HG02759 (cell line): Measurements from ENCODE around the gene DUSP1.
"Not testable (repeated sequence)": the region's sequence is repeated elsewhere in the genome, so short reads cannot be mapped to it uniquely, and the experiment has no call there.

Experiments used
- ATAC-seq: cut with Tn5 transposase; IDR thresholded peaks from one replicate; pipeline ENCODE4 v1.9.1; 2021; ENCODE audit warnings: mild to moderate bottlenecking, moderate library complexity; ENCODE audit not compliant: unreplicated experiment

Gene DUSP1, protein sequence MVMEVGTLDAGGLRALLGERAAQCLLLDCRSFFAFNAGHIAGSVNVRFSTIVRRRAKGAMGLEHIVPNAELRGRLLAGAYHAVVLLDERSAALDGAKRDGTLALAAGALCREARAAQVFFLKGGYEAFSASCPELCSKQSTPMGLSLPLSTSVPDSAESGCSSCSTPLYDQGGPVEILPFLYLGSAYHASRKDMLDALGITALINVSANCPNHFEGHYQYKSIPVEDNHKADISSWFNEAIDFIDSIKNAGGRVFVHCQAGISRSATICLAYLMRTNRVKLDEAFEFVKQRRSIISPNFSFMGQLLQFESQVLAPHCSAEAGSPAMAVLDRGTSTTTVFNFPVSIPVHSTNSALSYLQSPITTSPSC

DNA sequence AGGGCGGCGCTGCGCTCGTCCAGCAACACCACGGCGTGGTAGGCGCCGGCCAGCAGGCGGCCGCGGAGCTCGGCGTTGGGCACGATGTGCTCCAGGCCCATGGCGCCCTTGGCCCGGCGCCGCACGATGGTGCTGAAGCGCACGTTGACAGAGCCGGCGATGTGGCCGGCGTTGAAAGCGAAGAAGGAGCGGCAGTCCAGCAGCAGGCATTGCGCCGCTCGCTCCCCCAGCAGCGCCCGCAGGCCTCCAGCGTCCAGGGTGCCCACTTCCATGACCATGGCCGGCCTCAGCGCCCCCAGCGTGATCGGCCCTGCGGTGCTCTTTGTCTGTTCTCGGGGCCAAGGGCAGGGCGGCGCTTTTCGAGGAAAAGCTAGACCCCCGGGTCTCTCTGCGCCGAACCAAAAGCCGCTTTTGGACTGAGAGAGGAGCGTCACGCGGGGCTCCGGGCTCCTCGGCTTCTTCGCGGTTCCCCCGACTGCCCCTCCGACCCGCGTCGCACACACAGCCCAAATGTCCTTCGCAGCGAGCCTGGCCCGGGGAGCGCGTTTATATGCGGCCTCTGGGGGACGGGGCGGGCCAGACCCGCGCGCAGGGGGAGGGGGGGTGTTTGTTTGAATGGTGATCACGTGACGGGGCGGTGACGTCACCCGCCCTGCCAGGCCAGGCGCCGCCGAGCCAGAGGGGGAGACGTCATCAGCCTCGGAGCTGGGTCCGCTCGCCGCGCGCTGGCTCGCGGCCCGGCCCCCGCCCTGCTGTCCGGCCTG lies at the start of gene DUSP1:
TSS of gene DUSP1 (minus strand) at position 521 of the 764 bp plus-strand sequence. CDS start at position 278, 243 bp downstream.
- peak; percentile 67 for ATAC-seq

DNA sequence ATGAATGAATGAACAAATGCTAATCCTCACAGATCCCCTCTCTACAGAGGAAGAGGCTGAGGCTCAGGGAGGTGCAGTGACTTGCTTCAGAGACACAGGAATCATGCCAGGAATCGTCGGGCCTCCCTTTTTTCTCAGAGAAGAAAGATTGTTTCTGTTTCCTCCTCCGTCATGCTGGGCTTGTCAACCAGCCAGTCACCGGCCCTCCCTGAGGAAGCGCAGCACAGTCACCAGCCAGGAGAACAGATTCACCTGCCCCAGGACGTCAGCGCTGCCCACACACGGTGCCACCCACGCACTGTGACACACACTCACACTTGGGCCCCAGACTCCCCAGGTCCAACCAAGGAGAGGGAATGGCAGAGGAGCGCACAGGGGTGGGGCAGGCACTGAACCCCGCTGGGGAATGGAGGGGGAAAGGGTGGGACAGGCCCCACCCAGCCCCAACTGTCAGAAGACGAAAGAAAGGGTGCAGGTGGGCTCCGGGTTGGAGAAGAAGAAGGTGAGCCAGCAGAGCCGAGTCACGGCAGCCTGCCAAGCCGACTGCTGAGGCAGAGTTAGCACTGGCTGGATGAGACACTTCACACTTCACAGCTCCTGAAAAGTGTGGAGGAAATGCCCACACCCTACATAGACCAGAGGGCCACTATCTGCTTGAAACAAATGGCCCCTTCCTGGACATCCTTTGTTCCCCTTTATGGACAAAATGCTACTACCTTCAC lies 49.2 kb upstream of the DUSP1 start:
- ATAC-seq = no peak

DNA sequence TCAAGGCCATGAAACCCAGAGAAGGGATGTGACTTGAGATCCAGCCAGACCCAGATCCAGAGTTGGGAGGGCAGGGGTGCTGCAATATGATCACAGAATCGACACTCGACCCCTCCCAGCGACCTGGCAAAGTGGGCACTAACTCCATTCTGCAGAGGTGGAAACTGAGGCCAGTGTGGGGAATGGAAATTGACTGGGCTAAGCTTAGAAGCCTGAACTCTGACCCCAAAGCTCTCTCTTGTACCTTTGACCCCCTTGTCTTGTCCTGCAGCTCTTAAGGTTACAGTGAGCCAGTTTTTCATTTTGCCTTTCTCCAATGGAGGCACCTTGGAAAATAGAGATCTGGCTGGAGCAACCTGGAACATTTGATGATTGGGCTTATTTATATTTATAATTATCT lies 48.6 kb upstream of the DUSP1 start:
- no peak for ATAC-seq

DNA sequence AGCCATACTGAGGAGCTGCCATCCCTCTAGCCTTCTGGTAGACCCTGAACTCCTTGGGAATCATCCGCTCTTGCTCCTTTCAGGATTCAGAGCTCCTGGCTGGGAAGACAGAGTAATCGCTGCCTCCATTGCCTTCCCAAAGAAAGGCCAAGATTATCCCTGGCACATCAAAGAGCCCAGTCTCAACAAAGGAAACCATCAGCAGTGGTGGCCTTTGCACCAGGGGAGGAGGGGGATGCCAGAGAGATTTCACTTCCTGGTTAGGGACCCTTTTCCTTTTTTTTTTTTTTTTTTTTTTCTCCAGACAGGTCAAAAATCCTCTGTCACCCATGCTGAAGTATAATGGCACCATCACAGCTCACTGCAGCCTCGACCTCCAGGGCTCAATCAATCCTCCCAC lies 47.1 kb upstream of the DUSP1 start:
- ATAC-seq = no peak

DNA sequence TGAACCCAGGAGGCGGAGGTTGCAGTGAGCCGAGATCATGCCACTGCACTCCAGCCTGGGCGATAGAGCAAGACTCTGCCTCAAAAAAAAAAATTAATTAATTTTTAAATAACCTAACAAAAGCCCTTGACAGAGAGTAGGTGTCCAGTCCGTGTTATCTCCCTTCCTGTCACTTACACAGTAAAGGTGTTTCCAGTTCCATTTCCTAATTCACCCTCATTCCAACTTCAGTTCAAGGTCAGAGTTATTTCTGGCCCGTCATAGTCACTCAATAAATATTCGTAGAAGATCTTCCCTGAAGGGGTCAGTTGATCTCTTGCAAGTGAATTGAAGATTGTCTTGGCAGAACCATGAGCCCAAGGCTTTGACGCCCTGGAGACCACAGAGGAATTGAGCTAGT lies 46.7 kb upstream of the DUSP1 start:
- no peak for ATAC-seq

DNA sequence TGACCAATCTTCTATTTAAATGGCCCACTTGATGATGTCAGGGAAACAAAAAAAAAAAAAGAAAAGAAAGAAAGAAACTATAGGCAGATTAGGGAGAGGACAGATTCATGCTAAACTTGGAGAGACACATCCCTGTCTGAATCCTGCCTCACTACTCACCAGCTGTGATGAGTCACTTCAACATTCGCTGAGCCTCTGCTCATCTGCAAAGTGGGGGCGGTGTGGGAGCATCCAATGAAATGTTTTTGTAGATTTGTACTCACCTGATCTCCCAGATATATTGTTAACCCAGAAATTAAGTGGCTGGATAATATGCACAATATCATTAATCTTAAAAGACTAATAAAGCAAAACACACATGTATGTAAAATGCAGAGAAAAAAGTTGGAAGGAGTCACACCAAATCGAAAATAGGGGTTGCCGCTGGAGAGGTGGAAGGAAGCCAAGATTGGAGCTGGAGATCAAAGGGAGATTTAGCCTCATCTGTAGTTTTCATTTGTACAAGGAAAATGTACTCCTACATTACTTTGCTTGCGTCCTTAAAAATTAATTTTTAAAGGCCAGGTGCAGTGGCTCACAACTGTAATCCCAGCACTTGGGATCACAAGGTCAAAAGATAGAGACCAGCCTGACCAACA lies 46.0 kb upstream of the DUSP1 start:
- no peak for ATAC-seq

DNA sequence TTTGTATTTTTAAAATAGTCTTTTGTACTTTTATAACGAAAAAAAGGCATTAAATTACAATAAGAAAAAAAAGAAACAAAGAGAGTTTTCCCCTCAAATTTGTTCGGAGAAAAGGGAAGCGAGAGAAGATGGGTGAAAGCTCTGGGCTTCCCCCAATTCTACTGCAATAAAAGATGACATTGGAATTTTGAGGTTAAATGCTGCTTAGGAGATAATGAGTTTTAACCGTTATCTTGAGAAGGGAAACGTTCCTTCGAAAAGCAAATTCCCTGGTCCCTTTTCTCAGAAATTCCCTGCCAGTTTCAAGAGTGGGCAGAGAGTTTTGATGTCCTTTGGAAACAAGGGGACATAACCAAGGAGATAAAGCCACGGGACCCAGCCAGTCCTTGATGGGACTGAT lies 44.6 kb upstream of the DUSP1 start:
- ATAC-seq = no peak

DNA sequence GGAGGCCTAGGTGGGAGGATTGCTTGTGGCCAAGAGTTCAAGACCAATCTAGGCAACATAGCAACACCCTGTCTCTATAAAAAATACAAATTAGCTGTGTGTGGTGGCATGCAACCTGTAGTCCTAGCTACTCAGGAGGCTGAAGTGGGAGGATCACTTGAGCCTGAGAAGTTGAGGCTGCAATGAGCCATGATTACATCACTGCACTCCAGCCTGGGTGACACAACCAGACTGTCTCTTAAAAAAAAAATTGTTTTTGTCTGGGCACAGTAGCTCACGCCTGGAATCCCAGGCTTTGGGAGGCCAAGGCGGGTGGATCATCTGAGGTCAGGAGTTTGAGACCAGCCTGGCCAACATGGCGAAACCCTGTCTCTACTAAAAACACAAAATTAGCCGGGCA lies 40.0 kb upstream of the DUSP1 start:
- ATAC-seq = not testable (repeated sequence)

DNA sequence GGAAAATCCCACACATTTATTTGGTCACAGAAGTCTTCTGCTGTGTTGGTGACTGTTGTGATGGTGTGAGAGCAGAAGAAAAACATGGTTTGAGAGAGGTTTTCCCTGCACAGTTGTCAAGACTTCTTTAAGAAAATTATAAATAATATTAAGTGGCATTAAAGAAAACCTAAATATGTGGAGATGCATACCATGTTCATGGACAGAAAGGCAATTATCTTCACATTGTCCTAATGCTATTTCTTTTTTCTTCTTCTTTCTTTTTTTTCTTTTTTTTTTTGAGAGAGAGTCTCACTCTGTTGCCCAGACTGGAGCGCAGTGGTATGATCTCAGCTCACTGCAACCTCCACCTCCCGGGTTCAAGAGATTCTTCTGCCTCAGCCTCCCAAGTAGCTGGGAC lies 38.8 kb upstream of the DUSP1 start:
- ATAC-seq = no peak

DNA sequence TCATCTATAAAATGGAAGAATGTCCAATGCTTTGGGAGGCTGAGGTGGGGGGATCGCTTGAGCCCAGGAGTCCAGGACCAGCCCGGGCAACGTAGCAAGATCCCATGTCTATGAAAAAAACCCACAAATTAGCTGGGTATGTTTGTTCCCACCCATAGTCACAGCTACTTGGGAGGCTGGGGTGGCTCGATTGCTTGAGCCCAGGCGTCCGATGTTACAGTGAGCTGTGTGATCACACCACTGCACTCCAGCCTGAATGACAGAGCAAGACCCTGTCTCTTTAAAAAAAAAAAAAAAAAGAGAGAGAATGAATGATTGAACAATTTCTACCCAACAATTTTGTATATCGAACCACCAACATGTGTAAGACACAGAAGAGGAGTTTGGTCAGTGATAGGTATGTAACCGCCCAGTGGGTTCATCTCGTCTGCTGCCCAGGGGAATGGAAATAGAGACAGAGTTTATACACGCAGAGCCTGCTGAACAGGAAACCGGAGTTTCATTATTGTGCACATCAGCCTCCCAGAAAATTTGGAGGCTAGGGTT lies 36.8 kb upstream of the DUSP1 start:
- no peak for ATAC-seq

DNA sequence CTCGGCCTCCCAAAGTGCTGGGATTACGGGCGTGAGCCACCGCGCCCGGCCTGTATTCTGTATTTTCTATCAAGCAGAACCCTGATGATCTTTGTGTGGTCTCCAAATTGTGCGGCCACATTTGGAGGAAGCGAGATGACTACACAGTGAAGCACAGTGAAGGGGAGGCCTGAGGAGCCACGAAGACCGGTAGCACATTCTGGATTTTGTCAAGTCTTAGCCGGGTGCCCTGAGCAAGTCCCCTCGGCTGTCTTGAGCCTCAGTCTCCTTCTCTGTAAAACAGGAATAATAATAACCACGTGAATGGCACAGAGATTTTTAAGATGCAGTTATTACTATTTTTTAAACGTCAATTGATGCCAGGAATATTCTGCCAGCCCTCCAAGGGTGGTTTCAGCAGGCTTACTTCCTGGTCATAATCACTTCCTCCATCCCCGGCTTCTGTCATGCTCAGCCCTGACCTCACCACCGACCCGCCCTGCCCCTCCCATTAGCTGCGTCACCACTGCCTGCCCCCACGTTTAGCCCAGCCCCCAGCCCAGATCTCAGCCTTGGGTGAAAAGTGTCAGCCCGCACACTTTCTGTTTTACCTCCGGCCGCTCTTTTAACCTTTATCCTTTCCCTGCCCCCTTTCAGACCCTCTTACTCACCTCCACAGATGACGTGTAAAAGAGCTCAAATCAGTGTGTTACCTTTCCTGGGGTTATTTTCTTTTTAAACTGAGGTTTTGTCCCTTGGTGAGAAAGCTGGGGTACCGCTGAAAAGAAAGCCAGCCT lies 36.1 kb upstream of the DUSP1 start:
- ATAC-seq = peak; percentile 99

DNA sequence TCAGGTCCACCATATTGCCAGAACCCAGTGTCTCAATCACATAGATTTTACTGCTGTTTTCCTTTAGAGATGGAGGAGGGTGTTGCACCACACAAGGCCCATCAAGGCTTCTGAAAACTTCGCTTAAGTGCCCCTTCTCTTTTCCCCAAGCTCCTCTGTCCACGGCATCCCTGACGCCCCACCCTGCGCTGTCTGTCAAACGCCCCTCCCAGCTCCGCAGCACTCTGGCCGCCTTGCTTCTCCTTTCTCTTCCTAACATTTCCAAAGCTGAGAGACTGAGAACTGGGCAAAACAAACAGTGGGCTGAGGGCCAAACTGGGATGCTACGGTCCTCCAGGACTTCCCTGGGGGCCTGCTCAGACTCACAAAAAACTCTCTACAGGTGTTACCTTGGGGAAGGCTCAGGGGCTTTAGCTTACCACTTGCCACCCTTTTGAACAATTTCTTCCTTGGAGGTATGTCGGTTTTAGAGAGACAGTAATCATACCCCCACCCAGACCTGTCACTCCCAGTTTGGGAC lies 34.8 kb upstream of the DUSP1 start:
- no peak for ATAC-seq

DNA sequence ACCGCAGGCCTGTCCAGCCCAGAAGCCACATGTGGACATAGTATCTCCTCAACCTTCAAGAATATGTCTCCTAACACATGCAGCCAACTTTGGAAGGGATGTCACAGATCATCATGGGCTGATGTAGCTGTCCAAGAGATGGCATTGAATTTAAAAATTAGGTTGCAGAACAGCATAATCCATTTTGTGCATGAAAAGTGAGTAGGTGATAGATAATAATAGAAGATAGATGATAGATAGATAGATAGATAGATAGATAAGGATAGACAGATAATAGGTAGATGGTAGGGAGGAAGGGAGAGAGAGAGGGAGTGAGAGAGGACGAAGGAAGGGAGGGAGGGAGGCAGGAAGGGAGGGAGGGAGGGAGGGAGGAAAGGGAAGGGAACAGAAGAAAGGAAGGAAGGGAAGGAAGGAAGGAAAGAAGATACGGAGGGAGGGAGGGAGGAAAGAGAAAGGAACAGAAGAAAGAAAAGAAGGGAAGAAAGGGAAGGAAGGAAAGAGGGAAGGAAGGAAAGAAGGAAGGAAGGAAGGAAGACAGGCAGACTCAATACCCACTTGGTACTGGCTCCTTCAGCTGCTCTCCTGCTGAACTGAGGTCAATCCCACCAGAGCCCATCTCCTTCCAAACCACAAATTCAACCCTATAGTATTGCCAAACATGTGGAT lies 34.2 kb upstream of the DUSP1 start:
- no peak for ATAC-seq

DNA sequence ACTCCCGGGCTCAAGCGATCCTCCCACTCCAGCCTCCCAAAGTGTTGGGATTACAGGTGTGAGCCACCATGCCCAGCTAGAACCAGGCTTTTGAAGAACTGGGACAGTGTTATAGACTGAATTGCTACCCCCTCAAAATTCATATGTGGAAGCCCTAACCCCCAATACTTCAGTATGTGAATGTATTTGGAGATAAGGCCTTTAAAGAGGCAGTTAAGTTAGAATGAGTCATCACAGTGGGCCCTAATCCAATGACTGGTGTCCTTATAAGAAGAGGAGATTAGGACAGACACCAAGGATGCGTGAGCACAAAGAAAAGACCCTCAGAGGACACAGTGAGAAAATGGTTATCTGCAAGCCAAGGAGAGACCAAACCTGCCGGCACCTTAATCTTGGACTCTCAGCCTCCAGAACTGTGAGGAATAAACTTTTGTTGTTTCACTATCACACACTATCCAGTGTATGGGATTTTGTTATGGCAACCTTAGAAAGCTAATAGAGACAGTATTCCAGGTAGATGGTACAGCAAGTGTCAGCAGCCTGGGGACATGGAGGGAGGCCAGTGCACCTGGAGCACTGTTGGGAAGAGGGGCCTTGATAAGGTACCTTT lies 31.7 kb upstream of the DUSP1 start:
- ATAC-seq = no peak

DNA sequence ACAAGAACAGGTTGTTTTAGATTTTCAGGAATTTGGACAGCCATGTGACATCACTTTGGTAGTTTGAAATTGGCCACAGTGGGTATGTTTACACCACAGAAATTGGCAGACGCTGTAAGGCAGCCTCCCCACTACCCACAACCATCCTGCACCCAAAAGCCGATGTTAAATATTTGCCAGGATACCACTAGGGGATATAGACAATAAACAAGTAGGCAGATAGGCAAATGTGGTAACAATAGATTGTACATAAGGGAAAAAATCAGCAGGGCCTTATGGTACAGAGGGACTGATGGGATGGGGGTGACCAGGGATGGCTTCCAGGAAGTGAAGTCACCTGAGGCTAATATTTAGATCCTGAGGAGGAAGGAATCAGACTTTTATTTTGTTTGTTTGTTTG lies 31.1 kb upstream of the DUSP1 start:
- no peak for ATAC-seq

DNA sequence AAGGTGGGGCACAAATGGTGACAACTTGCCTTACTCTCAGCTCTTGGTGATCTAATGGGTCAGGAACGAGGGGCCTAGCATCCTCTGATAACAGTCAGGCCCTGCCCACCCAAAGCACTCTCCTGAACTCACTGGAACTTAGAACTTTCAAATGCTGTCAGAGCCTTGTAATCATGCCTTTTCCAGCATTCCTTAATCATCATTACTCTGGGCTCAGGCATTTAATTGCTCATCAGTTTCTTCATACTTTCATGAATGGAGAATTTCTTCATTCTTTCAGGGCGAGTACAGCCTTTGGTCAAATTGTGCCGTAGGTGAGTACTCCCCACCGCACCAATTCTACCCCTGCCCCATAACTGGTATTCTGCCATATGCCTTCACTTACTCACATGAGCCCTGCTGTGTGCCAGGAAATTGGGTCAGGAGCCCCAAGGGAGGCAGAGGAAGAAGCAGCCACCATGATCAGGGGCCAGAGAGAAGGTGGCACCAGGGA lies 30.2 kb upstream of the DUSP1 start:
- ATAC-seq = no peak

DNA sequence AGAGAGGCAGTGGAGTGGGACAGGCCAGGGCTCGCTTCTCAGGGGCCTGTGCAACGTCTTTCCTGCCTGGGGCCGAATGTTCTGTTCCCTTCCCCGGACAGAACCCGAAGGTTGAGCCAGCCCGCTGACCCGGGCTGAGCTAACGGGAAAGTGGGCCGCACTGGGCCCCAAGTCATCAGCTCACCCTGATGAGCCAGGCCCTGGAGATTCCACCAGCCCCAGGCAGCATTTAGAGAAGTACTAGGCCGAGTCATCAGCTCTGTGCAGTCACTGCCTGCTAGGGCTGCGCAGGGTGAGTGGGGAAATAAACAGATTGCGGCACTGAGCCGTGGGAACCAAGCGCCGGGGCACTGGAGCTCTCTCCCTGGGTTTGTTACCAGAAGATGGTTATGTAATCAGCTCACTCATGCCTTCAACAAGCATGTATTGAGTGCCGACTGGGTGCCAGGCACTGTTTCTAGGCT lies 29.1 kb upstream of the DUSP1 start:
- ATAC-seq = no peak

DNA sequence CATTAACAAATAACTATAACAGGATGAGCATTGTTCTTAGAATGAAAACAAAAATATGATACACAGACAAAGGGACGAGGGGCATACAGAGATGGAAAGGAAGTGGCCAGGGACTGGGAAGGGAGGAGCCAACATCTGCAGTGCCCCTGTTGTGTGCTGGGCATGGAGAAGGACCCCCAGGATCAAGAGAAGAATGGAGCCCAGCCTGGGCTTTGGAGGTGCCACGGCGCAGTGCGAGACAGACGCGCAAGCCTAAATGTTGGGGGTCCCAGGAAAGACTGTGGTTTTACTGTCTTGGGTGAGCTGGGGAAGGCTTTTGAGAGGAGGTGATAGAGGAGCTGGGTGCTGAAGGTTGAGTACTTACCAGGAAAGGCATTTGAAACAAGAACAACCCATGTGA lies 28.4 kb upstream of the DUSP1 start:
- ATAC-seq = no peak
